HG03175 (cell line): Measurements from ENCODE around the gene BAG3.
"Not testable (repeated sequence)": the region's sequence is repeated elsewhere in the genome, so short reads cannot be mapped to it uniquely, and the experiment has no call there.

Source experiments
- ATAC-seq: cut with Tn5 transposase; IDR thresholded peaks from one replicate; pipeline ENCODE4 v1.9.1; 2021; ENCODE audit warnings: mild to moderate bottlenecking, moderate library complexity; ENCODE audit not compliant: unreplicated experiment

The BAG3 gene

DNA sequence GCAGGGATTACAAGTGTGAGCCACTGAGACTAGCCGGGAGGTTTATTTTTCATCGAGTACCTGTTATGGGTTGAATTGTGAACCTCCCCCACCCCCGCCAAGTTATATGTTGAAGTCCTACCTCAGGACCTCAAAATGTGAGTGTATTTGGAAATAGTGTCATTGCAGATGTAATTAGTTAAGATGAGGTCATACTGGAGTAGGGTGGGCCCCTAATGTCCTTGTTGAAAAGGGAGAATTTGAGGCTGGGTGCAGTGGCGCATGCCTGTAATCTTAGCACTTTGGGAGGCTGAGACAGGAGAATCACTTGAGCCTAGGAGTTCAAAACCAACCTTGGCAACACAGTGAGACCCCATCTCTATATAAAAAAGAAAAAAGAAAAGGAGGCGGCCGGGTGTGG is 10.8 kb upstream of the BAG3 start:
- ATAC-seq, result no peak

DNA sequence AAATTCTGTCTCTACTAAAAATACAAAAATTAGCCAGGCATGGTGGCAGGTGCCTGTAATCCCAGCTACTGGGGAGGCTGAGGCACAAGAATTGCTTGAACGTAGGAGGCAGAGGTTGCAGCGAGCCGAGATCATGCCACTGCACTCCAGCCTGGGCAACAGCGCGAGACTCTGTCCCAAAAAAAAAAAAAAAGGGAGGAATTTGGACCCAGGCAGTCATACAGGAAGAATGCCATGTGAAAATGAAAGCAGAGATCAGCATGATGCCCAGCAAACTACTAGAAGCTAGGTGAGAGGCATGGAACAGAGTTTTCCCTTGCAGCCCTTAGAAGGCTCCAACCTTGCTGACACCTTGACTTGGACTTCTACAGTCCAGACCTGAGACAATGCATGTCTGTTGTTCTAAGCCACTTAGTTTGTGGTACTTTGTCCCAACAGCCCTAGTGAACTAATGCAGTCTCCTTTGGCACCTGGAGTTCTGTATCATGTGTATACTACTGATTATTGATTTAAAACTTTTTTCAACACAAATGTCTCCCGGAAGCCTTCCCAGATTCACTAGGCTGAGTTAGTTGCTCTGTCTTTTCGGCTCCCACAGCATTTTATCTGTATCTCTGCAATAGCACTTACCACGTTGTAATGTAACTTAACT is 10.2 kb upstream of the BAG3 start:
- no peak for ATAC-seq

DNA sequence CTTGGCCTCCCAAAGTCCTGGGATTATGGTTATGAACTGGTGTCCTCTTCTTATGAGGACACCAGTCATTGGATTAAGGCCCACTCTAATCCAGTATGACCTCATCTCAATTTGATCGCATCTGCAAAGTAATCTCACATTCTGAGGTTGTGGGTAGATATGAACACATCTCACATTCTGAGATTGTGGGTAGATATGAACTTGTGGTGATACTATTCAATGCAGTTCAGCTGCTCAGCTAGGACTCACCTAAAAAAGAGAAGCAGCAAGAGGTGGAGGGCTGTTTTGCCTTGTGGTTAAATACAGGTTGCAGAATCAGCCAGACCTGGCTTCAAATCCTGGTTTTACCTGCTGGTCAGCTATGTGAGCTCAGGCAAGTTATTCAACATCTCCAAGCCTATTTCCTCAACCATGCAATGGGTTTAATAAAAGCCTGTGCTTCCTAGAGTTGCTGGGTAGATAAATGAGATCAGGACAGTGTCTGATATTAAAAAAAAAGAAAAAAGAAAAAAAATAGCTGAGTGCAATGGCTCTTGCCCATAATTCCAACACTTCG is 8.5 kb upstream of the BAG3 start:
- no peak for ATAC-seq

DNA sequence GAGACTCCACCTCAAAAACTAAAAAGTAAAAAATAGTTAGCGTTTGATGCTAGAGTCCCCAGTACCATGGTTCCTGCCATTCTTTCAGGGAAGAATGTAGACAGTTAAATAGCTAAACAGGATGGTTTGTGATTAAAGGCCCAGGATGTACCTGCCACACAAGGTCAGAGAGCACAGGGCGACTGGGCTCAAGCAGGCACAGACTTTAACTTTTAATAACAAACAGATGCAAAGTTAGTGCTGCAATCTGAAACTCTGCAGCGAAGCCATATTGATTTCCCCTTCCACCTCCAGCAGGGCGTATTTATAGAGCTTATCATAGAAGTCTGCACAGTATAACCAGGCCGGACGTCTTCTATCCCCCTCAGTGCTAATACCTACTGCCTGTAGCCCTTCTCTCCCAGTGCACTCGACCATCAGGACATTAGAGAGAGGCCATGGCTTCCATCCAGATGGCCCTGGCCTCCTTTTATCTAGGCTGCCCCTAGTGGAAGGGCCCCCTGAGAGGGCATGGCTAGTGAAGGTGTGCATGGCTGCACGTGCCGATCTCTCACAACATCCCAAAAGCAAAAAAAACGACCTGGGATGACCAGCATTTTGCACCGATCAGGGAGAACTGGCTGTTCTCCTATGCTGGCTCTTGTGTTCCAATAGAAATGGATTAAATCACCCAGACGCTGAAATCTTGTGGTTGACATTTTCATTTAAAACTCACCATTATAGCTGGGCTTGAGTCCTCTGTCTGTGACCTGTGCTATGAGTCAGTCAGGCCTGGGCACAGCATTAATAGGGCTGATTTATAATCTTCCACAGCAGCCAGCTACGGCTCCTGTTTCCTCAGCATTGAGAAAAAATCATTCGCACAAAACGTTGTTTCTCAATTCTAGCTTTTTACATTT is 7.6 kb upstream of the BAG3 start:
- ATAC-seq, result no peak

DNA sequence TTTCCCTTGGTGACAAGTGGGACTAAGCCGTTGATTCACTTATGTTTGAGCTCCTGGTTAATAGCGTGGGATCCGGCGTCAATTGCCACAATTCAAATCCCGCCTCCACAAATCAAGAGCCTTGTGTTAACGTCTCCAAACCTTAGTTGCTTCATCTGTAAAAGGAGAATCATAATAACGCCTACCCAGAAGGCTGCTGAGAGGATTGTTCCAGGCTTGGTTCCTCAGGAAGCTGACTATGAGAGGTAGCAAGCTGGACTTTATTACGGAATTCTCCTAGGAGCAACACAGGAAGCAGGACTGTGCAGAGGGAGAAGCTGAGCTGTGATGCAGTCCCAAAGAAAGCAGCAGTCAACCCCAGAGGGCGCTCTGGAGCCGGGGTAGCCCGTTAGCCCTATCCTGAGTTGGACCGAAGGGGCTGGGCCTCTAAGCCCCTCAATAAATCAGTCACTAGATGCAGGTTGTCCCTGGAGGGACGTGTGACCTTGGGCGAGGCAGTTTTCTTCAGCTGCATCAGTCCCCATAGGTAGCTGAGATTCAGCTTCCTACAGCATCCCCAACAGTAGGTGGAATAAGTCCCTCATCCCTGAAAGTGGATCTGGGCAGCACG is 6.9 kb upstream of the BAG3 start:
- no peak for ATAC-seq

DNA sequence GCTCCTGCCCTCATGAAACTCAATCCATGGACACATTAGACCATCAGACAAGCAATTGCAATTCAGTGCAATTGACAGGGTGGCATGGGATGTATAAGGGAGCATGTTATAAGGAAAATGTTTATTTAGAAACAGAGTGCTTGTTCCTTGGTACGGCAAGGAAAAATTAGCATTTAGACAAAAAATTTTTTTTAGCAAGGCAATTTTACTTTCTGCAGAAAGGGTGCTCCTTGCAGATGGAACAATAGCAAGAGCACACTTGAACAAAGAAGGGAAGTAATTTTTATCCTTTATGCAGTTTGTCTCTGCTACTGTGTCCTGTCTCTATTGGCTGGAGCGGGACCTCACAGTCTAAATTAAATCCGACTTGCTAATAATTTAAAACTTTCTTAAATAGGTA is 6.2 kb upstream of the BAG3 start:
- ATAC-seq, result no peak

DNA sequence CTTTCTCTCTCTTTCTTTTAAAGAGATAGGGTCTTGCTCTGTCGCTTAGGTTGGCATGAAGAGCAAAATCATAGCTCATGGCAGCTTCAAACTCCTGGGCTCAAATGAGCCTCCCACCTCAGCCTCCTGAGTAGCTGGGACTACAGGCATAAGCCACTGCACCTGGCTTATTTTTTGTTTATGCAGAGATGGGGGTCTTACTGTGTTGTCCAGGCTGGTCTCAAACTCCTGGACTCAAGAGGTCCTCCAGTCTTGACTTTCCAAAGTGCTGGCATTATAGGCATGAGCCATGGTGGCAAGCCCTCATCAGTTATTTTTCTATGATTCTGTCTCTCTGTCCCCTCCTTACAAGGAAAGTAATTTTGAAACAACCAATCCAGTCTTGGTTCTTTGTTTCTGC is 1.1 kb upstream of the BAG3 start:
- ATAC-seq, result no peak

DNA sequence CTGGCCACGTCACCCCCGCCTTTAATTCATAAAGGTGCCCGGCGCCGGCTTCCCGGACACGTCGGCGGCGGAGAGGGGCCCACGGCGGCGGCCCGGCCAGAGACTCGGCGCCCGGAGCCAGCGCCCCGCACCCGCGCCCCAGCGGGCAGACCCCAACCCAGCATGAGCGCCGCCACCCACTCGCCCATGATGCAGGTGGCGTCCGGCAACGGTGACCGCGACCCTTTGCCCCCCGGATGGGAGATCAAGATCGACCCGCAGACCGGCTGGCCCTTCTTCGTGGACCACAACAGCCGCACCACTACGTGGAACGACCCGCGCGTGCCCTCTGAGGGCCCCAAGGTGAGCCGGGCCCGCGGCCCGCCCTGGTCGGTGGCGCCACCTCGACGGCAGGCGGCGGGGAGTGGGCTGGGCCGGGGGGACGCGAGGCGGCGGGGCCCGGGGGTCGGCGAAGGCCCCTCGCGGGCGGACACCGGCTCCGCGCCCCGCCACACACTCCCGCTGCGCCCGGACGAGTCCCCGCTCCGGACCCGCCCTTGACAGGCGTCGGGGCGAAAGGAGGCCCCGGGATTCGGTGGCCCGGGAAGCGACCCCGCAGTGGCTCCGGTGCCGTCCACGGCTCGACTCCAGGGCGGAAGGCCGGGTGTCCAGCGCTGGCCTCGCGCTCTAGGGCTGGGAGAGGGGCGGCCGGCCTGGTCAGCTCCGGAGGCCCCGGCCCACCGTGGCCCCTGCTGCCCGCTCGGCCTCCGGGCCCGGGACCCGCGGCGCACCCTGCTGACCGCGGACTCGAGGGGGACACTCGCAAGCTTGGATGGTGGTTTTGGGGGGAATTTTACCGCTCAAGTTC is 557 bp downstream of the BAG3 start:
- ATAC-seq, result peak; percentile 13

DNA sequence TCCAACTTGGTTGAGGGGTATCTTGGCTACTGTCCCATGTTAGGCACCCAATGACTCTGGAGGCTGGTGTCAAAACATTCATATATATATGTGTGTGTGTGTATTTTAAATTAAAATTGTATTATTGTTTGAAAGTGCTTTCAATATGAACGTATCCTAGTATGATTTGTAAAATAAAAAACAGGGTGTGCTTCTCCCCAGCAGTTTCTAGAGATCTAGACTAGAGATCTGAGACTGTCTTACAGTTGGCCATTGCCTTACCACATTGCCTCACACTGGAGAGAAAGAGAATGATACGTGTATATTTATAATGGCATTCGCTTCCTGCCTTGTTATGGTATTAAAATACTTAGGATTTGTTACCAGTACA is 1.2 kb downstream of the BAG3 start:
- no peak for ATAC-seq

DNA sequence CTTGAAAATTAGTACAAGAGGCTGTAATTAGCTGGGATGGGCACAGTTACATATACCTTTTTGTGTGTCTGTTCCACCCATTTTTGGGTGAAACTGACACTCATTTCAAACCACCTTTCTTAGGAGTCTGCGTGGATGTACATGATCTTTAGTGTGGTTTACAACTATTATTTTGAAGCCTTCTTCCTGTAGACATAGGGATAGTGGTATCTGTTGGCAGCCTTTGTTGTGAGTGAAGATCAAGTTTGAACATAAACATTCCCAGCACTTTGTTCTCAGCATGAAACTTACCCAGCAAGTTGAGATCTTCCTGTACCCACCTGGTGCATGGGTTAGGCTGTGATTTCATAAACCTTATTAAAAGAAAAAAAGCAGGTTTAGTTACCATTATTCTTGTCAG is 2.0 kb downstream of the BAG3 start:
- ATAC-seq, result no peak

DNA sequence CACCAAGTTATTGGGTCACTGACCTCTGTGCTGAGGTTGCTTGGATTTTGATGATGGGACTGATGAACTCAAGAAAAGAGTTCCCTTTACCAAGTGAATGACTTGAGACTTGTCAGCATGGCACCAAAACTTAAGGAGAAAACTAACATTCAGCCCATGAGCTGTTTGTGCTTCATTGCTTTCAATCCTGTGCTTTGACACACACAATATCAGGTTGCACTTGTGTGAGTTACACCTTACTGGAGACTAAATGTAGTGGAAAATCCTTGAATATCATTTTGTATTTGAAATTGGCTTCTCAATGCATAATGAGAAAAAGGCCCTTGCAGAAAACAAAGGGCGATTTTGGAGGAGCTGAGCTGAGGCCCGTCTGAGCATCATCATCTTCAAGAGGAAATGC is 2.7 kb downstream of the BAG3 start:
- no peak for ATAC-seq

DNA sequence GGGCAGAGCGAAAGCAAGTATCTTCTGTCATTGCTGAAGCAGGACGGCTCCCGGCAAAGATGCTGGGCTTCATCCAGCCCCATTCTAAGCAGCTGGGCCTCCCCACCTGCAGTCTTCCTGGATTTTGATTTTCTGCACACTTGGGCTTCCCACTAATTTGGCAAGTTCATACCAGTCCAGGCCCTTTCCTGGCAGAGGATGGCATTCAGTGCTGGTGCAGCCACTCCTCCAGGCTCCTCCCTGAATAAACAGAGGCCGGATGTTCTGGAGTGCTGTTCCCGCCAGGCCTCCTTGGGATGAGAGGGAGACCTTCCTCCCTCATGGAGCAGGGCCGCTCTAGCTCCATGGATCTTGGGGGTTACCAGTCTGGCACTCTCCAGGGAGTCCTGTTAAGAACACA is 3.4 kb downstream of the BAG3 start:
- no peak for ATAC-seq

DNA sequence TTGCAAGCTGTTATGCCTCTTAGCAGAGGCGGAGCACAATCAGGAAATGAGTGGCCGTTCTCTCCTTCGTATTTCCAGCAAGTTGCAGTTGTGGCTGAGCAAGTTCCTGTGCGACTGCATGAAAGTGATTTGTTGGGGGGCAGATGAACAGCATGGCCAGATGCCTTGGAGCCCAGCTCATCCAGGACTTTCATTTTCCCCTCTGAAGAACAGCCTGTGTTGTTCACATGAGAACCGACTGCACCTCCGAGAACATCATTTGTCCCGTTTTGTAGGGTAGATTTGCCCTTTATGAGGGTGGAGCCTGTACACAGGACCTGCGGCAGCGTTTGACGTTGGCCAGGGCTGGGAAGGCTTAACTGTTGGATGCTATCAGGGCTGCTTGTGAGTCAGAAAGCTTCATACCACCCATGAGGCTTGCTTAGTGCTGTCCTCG is 4.4 kb downstream of the BAG3 start:
- ATAC-seq, result no peak

DNA sequence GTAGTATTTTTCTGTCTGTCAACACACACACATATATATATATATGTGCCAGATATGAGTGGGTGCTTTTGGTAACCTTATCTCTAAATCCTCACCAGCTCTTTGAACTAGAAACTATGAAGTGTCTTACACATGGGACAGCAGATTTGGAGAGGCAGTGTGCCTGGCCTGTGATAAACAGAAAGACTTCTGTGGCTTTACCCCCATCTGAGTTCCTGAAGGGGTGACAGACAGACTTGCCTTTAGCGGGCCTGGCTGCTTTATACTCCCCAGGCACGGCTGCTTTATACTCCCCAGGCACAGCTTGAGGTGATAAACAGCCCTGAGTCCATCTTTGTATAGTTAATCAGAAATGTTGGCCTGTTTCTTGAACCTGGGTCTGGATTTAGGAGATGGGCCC is 5.6 kb downstream of the BAG3 start:
- ATAC-seq, result no peak

DNA sequence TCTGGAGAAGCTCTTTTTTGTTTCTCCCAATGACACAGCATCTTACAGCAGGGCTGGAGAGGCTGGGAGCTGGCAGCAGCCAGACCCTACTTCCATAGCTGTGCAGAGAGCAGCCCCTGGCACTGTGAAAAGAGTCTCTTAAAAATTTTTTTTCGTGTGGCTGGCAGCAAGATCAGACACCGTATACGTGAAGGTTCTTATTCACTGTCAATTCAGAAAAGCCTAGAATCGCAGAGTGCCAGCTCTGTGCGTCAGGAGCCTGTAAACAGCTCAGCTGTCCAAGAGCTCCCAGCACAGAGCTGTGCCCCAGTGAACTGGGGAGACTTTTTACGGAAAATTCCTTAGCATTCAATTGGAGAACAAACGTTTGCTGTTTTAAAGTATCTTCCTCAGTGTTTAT is 6.5 kb downstream of the BAG3 start:
- no peak for ATAC-seq

DNA sequence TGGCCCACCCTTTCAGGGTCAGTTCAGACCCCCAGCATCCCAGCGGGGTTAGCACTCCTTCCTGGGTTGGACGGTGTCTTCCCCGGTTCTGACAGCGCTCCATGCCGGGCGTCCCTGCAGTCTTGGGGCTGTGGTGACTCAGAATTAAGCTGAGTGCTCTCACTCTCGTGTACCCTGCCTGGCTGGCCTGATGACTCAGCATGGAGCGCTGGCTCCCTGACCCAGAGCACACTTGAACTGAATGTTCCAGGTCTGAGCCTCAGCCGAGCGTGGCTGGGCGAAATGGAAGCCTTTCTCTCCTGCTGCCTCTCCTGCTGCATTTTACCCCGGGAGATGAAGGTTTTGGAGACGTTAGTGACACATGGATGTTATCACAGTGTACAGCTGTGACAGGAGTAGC is 7.1 kb downstream of the BAG3 start:
- no peak for ATAC-seq

DNA sequence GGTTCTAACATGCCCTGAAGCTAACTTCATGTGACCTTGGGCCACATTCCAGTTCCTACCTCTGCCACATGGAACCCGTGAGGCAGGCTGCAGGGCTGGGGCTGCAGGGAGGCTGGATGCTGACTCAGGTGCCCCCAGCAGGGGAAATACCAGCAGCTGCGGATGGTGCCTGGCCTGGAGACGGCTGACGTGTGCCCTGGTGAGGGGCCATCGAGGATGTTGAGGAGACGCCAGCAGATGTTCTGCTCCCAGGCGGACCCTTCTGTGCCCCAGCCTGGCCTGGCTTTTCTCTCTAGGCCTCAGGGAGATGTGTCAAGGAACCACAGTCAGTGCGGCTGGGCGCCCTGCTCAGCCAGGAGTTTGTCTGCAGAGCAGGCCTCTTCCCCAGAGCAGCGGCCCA is 8.8 kb downstream of the BAG3 start:
- no peak for ATAC-seq

DNA sequence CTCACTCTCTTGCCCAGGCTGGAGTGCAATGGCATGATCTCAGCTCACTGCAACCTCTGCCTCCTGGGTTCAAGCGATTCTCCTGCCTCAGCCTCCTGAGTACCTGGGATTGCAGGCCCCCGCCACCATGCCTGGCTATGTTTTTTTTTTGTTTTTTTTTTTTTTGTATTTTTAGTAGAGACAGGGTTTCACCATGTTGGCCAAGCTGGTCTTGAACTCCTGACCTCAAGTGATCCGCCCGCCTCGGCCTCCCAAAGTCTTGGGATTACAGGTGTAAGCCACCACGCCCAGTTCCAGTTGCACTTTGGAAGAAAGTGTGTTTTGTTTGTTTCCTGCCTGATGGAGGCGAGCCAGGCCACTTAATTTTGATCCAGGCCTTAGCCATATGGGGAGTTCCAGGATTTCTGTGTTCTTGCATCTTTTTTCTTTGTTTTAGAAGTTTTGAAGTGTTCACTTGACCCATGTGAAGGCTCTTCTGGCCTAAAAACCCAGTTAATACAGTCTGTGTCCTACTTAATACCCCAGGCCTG is 11.0 kb downstream of the BAG3 start:
- ATAC-seq, result not testable (repeated sequence)

DNA sequence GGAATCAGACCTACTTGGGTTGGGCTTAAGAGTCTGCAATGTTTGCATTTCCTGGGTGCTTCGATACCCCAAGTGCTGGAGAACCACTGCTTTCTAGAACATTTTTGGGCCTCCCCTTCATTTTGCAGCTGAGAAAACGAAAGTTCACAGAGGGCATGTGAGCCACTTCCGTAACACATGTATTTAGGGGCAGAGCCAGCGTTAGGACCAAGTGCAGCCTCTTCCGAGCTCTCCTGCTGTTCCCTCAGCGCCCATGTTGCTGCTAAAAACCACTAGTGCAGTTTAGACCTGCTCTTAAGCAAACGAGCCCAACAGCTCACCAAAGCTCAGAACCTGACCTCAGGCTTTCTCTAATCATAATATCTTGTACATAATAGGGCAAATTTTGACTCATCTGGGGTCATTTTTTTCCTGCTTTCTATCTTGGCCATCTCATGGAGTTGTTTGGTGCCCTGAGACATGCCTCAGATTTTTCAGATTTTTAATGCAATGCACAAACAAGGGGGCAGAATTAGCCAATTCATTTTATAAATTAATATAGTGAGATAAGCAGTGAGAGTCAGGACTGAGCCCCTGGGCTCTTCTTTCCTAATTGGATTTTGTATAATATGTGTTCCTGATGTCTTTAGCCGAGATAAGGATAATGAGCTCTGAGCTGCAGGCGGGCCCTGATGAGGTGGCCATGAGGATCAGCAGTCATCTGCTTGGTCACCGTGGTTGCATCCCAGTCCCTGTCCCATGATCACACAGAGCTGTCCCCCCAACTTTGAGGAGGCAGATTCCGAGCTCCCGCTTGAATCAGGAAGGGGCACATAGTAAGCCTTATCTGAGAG is 12.9 kb downstream of the BAG3 start:
- ATAC-seq, result no peak
